K562 (cell line): ENCODE data around the gene LGR6. TPM values are rescaled to one million over a fixed set of nuclear protein-coding genes. Genes with fewer than 3 reads are reported as not detected.
"Not testable (repeated sequence)": the region's sequence is repeated elsewhere in the genome, so short reads cannot be mapped to it uniquely, and the experiment has no call there.

Experiments used
- ATAC-seq: fragments of 200-7000 bp; cut with Tn5 transposase; 3 replicates; pipeline ENCODE4 v1.9.1; 2020; ENCODE audit warnings: moderate library complexity
- BruUV-seq: library from RNA; stranded (reverse); fragments of 400-500 nt; replicated peaks from 2 replicates; lab custom pipeline; 2021; lab: Mats Ljungman, UMichigan
- CTCF ChIA-PET: fragments of 300-600 bp; formaldehyde crosslinking; extraction: SDS; loops from one replicate; lab custom pipeline; 2021; ENCODE audit warnings: low intra/inter-chr PET ratio; lab: Yijun Ruan, JAX
- POLR2A ChIA-PET: fragments of 300-600, 350-650 bp; sonication (Branson Sonifier 250); formaldehyde crosslinking; extraction: SDS; loops from one replicate; lab custom pipeline; 2021; ENCODE audit warnings: antibody characterized with exemption, inconsistent platforms; lab: Yijun Ruan, JAX
- DNase-seq, 4 experiments: peaks; one replicate each; pipeline versions ENCODE4 v3.0.0 to v3.0.0-alpha.2; 2011 to 2018; ENCODE audit warnings: low spot score in 3 of 4, mixed read lengths in 3 of 4; ENCODE audit errors: extremely low read depth in 1 of 4
- FAIRE-seq: peaks from 2 replicates; lab custom pipeline; 2011; peaks lifted over from hg19 to GRCh38; lab: Jason Lieb, UNC
- H2AFZ ChIP-seq: 2 replicates; pipeline ENCODE4 v1.6.0; 2011; ENCODE audit warnings: low read depth, low read length, control low read depth, inconsistent platforms
- H3K27ac ChIP-seq: fragments of 200-600 bp; 3 replicates; pipeline ENCODE4 v1.8.0; 2011; ENCODE audit warnings: low read depth, mild to moderate bottlenecking, control low read depth, inconsistent platforms, low read length, moderate library complexity, mixed read lengths; ENCODE audit errors: extremely low read depth
- H3K27me3 ChIP-seq, 2 experiments: fragments of 300-600 bp in 1 of 2; 2 replicates in 1 of 2; 3 replicates in 1 of 2; pipeline versions ENCODE4 v1.6.0 to v1.8.0; 2011; ENCODE audit warnings: inconsistent platforms in 2 of 2, low read length in 2 of 2, mild to moderate bottlenecking in 1 of 2, mixed read lengths in 1 of 2, moderate library complexity in 1 of 2; ENCODE audit not compliant: control insufficient read depth in 2 of 2, insufficient read depth in 2 of 2
- H3K36me3 ChIP-seq: fragments of 300-600 bp; 3 replicates; pipeline ENCODE4 v1.8.0; 2011; ENCODE audit warnings: mild to moderate bottlenecking, low read length, inconsistent platforms; ENCODE audit not compliant: control insufficient read depth, insufficient read depth
- H3K4me1 ChIP-seq, 2 experiments: fragments of 200-600 bp in 1 of 2; replicated peaks in 1 of 2; 2 replicates in 1 of 2; 3 replicates in 1 of 2; pipeline versions ENCODE4 v1.5.1 to v1.8.0; 2011; ENCODE audit warnings: inconsistent platforms in 2 of 2, low read length in 2 of 2, mild to moderate bottlenecking in 1 of 2, mixed read lengths in 1 of 2, moderate library complexity in 1 of 2; ENCODE audit not compliant: control insufficient read depth in 2 of 2, insufficient read depth in 2 of 2
- H3K4me2 ChIP-seq: 2 replicates; pipeline ENCODE4 v1.6.1; 2011; ENCODE audit warnings: low read length, control low read depth, inconsistent platforms, mixed read lengths; ENCODE audit not compliant: insufficient read depth
- H3K4me3 ChIP-seq: fragments of 200-600 bp; sonication (generic), shearing (Covaris generic); 2 replicates; pipeline ENCODE4 v1.5.1; 2016; ENCODE audit warnings: control low read depth, inconsistent platforms
- H3K79me2 ChIP-seq: fragments of 200-600 bp; 3 replicates; pipeline ENCODE4 v1.8.0; 2011; ENCODE audit warnings: low read length, inconsistent platforms; ENCODE audit not compliant: control insufficient read depth, insufficient read depth
- H3K9ac ChIP-seq, 2 experiments: 2 replicates each; pipeline versions ENCODE4 v1.6.0 to v1.6.1; 2011; ENCODE audit warnings: low read depth in 2 of 2, low read length in 2 of 2, control low read depth in 1 of 2, inconsistent platforms in 1 of 2, mild to moderate bottlenecking in 1 of 2, mixed read lengths in 1 of 2; ENCODE audit not compliant: insufficient read depth in 1 of 2
- H3K9me1 ChIP-seq: one replicate; pipeline ENCODE4 v1.6.0; 2011; ENCODE audit warnings: inconsistent platforms, mild to moderate bottlenecking, low read length, moderate library complexity; ENCODE audit not compliant: control insufficient read depth, insufficient read depth
- H3K9me3 ChIP-seq: replicated peaks from 2 replicates; pipeline ENCODE4 v1.5.1; 2011; ENCODE audit warnings: low read depth, low read length, inconsistent platforms; ENCODE audit not compliant: control insufficient read depth, insufficient read depth
- H4K20me1 ChIP-seq: replicated peaks from 2 replicates; pipeline ENCODE4 v1.6.1; 2011; ENCODE audit warnings: low read length, inconsistent platforms, mixed read lengths; ENCODE audit not compliant: control insufficient read depth, insufficient read depth
- BRD9 ChIP-seq: fragments of 450-650 bp; IDR thresholded peaks from 2 replicates; pipeline ENCODE4 v1.6.1; 2018; ENCODE audit warnings: low read depth; ENCODE audit not compliant: partially characterized antibody
- DPF2 ChIP-seq: fragments of 450-650 bp; IDR thresholded peaks from 2 replicates; pipeline ENCODE4 v1.6.1; 2016
- MECOM ChIP-seq: fragments of 250-450 bp; sonication (Bioruptor Pico); IDR thresholded peaks from 2 replicates; pipeline ENCODE4 v1.8.0; 2022; ENCODE audit warnings: inconsistent platforms
- PURB ChIP-seq: sonication (generic); formaldehyde crosslinking; IDR thresholded peaks from 2 replicates; pipeline ENCODE4 v1.9.0; 2021; ENCODE audit warnings: low read depth, mild to moderate bottlenecking, missing genetic modification reagents
- THRAP3 ChIP-seq: fragments of 450-650 bp; IDR thresholded peaks from 2 replicates; pipeline ENCODE4 v1.6.1; 2016; ENCODE audit warnings: mild to moderate bottlenecking, inconsistent platforms, borderline replicate concordance
- ZNF431 ChIP-seq: sonication (generic); formaldehyde crosslinking; IDR thresholded peaks from 2 replicates; pipeline ENCODE4 v1.8.0; 2022; ENCODE audit warnings: mild to moderate bottlenecking, missing genetic modification reagents
- WGBS: fragments of 100-300 bp; shearing (Covaris generic); methylation state at CpG from one replicate; pipeline ENCODE4 v1.1.6; 2016; ENCODE audit warnings: low coverage, mixed read lengths; ENCODE audit not compliant: insufficient coverage; ENCODE audit errors: missing lambda C conversion rate; 5-methylcytosine and 5-hydroxymethylcytosine counted together
- in situ Hi-C: fragments of 300-500 bp; cut with MboI; formaldehyde crosslinking; loops from 4 replicates; pipeline ENCODE4 v1.15.0; 2018; ENCODE audit warnings: inconsistent platforms, mixed read lengths
- intact Hi-C: fragments of 100-400 bp; cut with micrococcal nuclease; formaldehyde crosslinking; loops from 2 replicates; pipeline ENCODE4 v1.14.2; 2022
- polyA plus RNA-seq, 8 experiments: library from polyadenylated mRNA; depleted of rRNA in 4 of 8; stranded (reverse) in 5 of 8; unstranded in 3 of 8; fragments of >200 nt; fragmentation: Nextera tagmentation in 2 of 8; fragmentation: Illumina TruSeq in 1 of 8; extraction: Ambion mirVana in 2 of 8; extraction: Trizol in 1 of 8; gene quantifications; 2 replicates each; pipeline versions ENCODE4 v1.2.1 to v1.2.3, GENCODE V29; 2011 to 2014; ENCODE audit warnings: inconsistent platforms in 1 of 8, missing spikeins in 1 of 8
- total RNA-seq, 7 experiments: library from RNA; depleted of rRNA in 6 of 7; stranded (reverse); fragments of >200 nt in 6 of 7; fragmentation: Illumina TruSeq in 2 of 7; extraction: Trizol in 2 of 7; gene quantifications; 2 replicates each; pipeline versions ENCODE4 v1.2.1 to v1.2.3, GENCODE V29; 2011 to 2021; ENCODE audit warnings: low replicate concordance in 1 of 7

Gene LGR6
- total and polyA plus RNA-seq, 9 of the 15 experiments (the other 6 are each of a cell fraction or from before 2014, with no cell fraction given) = 0.01 to 0.54 (median 0.17) TPM; not detected in 1

DNA sequence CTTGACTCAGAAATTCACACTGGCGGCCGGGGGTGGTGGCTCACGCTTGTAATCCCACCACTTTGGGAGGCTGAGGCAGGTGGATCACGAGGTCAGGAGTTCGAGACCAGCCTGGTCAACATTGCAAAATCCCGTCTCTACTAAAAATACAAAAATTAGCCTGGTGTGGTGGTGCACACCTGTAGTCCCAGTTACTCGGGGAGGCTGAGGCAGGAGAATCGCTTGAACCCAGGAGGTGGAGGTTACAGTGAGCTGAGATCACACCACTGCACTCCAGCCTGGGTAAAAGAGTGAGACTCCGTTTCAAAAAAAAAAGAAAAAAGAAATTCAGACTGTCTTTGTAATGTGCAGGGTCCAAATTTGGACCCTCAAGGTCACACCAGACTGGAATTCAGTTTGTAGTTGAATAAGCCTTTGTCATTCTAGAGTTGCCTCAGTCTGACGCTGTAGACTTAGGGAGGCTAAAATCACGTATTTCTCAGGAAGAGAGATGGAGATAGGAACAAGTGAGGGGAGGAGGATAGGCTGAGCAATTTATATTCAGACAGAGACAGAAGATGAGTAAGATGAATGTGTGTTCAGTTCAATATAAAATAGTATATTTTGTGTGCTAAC, 159.1 kb downstream of the LGR6 start:
- H3K9me1 ChIP-seq, DNase-seq, H3K27ac ChIP-seq, H3K9me3 ChIP-seq, ATAC-seq, H2AFZ ChIP-seq, H3K4me2 ChIP-seq, intact Hi-C loops, H3K36me3 ChIP-seq, BruUV-seq, H3K9ac ChIP-seq, H4K20me1 ChIP-seq, H3K4me3 ChIP-seq, H3K27me3 ChIP-seq, POLR2A ChIA-PET, FAIRE-seq, in situ Hi-C loops: not testable (repeated sequence)
- H3K4me1 ChIP-seq = peaks cover 5 to 18% of the 10 kb centered on the region in 2 experiments; a peak in 4 of 5 replicates
- CTCF ChIA-PET = interaction anchor here (0.6 kb wide), 1 partner anchor 109 kb away, joined by 3 read pairs; no protein-coding TSS in a partner anchor
- TF ChIP-seq DPF2 (0 out of 2 replicates have a peak, but pooled peaks have one; percentile 20), MECOM (CRISPR knock-in tag) (peak; percentile 78)
- peaks cover 62% of the 10 kb centered on the region for H3K79me2 ChIP-seq
- WGBS = 75% methylated on average over 11 of the region's 11 CpGs

DNA sequence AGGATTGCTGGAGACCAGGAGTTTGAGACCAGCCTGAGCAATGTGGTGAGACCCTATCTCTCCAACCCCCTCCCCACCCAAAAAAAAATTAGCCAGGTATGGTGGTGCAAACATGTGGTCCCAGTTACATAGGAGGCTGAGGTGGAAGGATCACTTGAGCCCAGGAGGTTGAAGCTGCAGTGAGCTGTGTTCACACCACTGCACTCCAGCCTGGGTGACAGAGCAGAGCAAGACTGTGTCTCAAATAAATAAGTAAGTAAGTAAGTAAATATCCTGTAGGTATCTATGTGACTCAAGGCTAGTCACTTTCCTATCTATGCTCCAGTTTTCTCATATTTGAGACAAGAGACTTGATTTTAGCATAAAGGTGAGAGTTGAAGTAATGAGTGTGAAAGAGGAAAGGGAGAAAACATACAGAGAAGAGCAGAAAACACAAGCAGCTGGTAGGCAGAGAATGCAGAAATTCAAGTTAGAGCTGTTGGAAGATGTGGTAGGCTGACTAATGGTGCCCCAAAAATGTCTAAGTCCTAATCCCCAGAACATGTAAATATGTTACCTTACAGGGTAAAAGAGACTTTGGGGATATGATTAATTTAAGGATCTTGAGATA, 162.4 kb downstream of the LGR6 start:
- intact Hi-C loops = no loop called here
- no peak for DNase-seq
- H3K36me3 ChIP-seq = no peaks in the 10 kb centered on the region
- no peak overlapping the region for H3K27ac ChIP-seq
- no peak overlapping the region for H3K4me2 ChIP-seq
- no peak overlapping the region for H2AFZ ChIP-seq
- CTCF ChIA-PET = no interaction called here
- no peaks in the 10 kb centered on the region for H3K27me3 ChIP-seq
- peaks cover 4% of the 10 kb centered on the region; the same call in 1 of the 2 replicates for H4K20me1 ChIP-seq
- in situ Hi-C loops = no loop called here
- TF ChIP-seq ZNF431 (CRISPR knock-in tag) (no peak), BRD9 (no peak), PURB (CRISPR knock-in tag) (no peak), THRAP3 (no peak)
- POLR2A ChIA-PET = interaction anchor here (1.7 kb wide), 1 partner anchor 15 kb away, joined by 4 read pairs; the partner anchor contains the start of gene UBE2T
- no peaks in the 10 kb centered on the region for H3K9me3 ChIP-seq
- no peak for ATAC-seq
- no TSS peak for BruUV-seq
- no peaks in the 10 kb centered on the region for H3K9me1 ChIP-seq
- no peak for FAIRE-seq
- H3K9ac ChIP-seq = no peak overlapping the region
- H3K4me3 ChIP-seq = no peak overlapping the region
- H3K79me2 ChIP-seq = peaks cover 66% of the 10 kb centered on the region
- H3K4me1 ChIP-seq = peaks cover 8 to 10% of the 10 kb centered on the region in 2 experiments; a peak in 2 of 5 replicates
